OCI-LY1 (cell line): ENCODE measurements around the gene PRUNE1.

Experiments
- H2AFZ ChIP-seq: fragments of 200-600 bp; sonication (generic), shearing (Covaris generic); 2 replicates; pipeline ENCODE4 v1.6.0; 2014; ENCODE audit warnings: antibody characterized with exemption, mild to moderate bottlenecking, low read length
- H3F3A ChIP-seq: fragments of 200-600 bp; sonication (generic), shearing (Covaris generic); 2 replicates; pipeline ENCODE4 v1.6.0; 2014; ENCODE audit warnings: mild to moderate bottlenecking, antibody characterized with exemption, low read length, moderate library complexity; ENCODE audit not compliant: insufficient read depth
- H3K27ac ChIP-seq: fragments of 200-600 bp; sonication (generic); 2 replicates; pipeline ENCODE4 v1.5.1; 2014; ENCODE audit warnings: low read length, mixed run types, mild to moderate bottlenecking, low read depth; ENCODE audit not compliant: poor library complexity, severe bottlenecking
- H3K27me3 ChIP-seq: fragments of 200-600 bp; sonication (generic); 2 replicates; pipeline ENCODE4 v1.6.0; 2014; ENCODE audit warnings: antibody characterized with exemption, mild to moderate bottlenecking, low read length, moderate library complexity; ENCODE audit not compliant: insufficient read depth
- H3K36me3 ChIP-seq: fragments of 200-600 bp; sonication (generic); 2 replicates; pipeline ENCODE4 v1.6.1; 2014; ENCODE audit warnings: mild to moderate bottlenecking, antibody characterized with exemption, low read length, moderate library complexity, mixed read lengths; ENCODE audit not compliant: insufficient read depth
- H3K4me1 ChIP-seq: fragments of 200-600 bp; sonication (generic); 2 replicates; pipeline ENCODE4 v1.5.1; 2014; ENCODE audit warnings: mild to moderate bottlenecking, low read length, moderate library complexity; ENCODE audit not compliant: insufficient read depth, severe bottlenecking
- H3K4me2 ChIP-seq: fragments of 200-600 bp; sonication (generic), shearing (Covaris generic); 2 replicates; pipeline ENCODE4 v1.6.1; 2014; ENCODE audit warnings: low read length
- H3K4me3 ChIP-seq: fragments of 200-600 bp; sonication (generic); 2 replicates; pipeline ENCODE4 v1.5.1; 2014; ENCODE audit warnings: low read length, low read depth, mild to moderate bottlenecking, mixed read lengths; ENCODE audit not compliant: poor library complexity, severe bottlenecking
- H3K79me2 ChIP-seq: fragments of 200-600 bp; shearing (Covaris generic); 2 replicates; pipeline ENCODE4 v1.6.1; 2016; ENCODE audit warnings: mixed run types, low read length, mixed read lengths; ENCODE audit not compliant: insufficient read depth
- H3K9ac ChIP-seq: fragments of 200-600 bp; sonication (generic), shearing (Covaris generic); 2 replicates; pipeline ENCODE4 v1.6.1; 2014; ENCODE audit warnings: mild to moderate bottlenecking, low read length, mixed read lengths
- H3K9me2 ChIP-seq: fragments of 200-600 bp; sonication (generic), shearing (Covaris generic); 2 replicates; pipeline ENCODE4 v1.6.1; 2014; ENCODE audit warnings: low read depth, mild to moderate bottlenecking, low read length, mixed read lengths
- H3K9me3 ChIP-seq: fragments of 200-600 bp; shearing (Covaris generic); 2 replicates; pipeline ENCODE4 v1.6.1; 2014; ENCODE audit warnings: low read length, mixed read lengths
- H4K20me1 ChIP-seq: fragments of 200-600 bp; sonication (generic), shearing (Covaris generic); 2 replicates; pipeline ENCODE4 v1.6.0; 2016; ENCODE audit warnings: mild to moderate bottlenecking, low read length; ENCODE audit not compliant: insufficient read depth
- EZH2 ChIP-seq: fragments of 200-600 bp; sonication (generic), shearing (Covaris generic); IDR thresholded peaks from 2 replicates; pipeline ENCODE4 v1.8.0; 2017; ENCODE audit warnings: borderline replicate concordance, mixed run types, mild to moderate bottlenecking, antibody characterized with exemption, low read length, moderate library complexity, mixed read lengths
- TF ChIP-seq, protein P1 (sequence below): fragments of 200-600 bp; sonication (generic), shearing (Covaris generic); IDR thresholded peaks from 2 replicates; pipeline ENCODE4 v1.5.1; 2017; ENCODE audit warnings: mild to moderate bottlenecking, antibody characterized with exemption, low read length, moderate library complexity, mixed read lengths

The PRUNE1 gene

DNA sequence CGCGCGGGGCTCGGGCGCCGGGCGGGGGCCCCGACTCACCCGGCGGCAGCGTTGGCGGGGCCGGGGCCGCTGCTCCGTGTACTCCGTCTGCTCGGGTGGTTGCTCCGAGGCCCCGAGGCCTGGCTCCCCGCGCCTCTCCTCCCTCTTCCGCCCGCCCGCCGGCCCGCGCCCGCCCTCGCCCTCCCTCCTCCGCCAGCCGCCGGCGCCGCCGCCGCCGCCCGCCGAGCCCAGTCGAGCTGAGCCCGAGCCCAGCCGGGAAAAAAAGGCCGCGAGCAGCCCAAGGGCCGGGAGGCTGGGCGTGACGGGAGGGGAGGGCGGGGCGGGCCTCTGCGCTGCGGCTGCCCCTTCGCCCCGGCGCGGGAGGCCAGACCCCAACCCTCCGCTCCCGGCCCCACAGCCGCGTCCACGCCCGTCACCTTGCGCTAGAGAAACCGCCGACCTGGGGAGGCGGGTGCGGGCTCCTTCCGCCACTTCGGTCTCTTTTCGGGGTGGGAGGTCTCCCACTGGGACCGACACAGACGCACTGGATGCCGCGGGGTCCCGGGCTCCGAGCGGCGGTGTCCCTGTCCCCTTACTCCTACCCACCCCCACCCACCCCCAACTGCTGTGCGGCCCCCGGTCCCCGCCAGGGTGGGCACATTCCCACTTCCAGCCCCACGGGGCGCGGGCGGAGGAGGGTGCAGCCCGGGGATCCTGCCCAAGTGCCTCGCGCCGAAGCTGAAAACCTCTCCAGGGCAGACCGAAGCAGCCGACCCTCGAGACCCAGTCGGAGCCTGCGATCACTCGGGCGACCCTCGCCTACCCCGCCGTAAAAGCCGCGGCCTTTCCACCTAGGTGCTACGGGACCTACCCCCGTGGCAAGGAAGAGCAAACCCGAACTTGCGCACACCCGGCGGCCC is 33.4 kb upstream of the PRUNE1 start, which contains the start of gene CERS2:
Gene CERS2 (minus strand): TSS at position 256 of the 899 bp plus-strand sequence. CDS start 5,745 bp downstream, outside the sequence.
- peaks cover 23% of the 10 kb centered on the region for H3K79me2 ChIP-seq
- H3K4me2 ChIP-seq: peak within 1 kb of the TSS; percentile 87
- no peak for TF ChIP-seq EZH2
- TF ChIP-seq, protein P1, sequence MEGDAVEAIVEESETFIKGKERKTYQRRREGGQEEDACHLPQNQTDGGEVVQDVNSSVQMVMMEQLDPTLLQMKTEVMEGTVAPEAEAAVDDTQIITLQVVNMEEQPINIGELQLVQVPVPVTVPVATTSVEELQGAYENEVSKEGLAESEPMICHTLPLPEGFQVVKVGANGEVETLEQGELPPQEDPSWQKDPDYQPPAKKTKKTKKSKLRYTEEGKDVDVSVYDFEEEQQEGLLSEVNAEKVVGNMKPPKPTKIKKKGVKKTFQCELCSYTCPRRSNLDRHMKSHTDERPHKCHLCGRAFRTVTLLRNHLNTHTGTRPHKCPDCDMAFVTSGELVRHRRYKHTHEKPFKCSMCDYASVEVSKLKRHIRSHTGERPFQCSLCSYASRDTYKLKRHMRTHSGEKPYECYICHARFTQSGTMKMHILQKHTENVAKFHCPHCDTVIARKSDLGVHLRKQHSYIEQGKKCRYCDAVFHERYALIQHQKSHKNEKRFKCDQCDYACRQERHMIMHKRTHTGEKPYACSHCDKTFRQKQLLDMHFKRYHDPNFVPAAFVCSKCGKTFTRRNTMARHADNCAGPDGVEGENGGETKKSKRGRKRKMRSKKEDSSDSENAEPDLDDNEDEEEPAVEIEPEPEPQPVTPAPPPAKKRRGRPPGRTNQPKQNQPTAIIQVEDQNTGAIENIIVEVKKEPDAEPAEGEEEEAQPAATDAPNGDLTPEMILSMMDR: no peak
- no peaks in the 10 kb centered on the region for H3K9me3 ChIP-seq
- H3K9me2 ChIP-seq: no peaks in the 10 kb centered on the region
- no peaks in the 10 kb centered on the region for H3K36me3 ChIP-seq
- no peaks in the 10 kb centered on the region; the same call in 1 of the 2 replicates for H3K27me3 ChIP-seq
- peak within 1 kb of the TSS; percentile 88 for H3K9ac ChIP-seq
- peaks cover 50% of the 10 kb centered on the region for H3K4me1 ChIP-seq
- peak within 1 kb of the TSS; percentile 88 for H3K4me3 ChIP-seq
- H3F3A ChIP-seq: no peaks in the 10 kb centered on the region; the same call in 1 of the 2 replicates
- H2AFZ ChIP-seq: no peak within 1 kb of the TSS
- no peaks in the 10 kb centered on the region for H4K20me1 ChIP-seq
- H3K27ac ChIP-seq: peak within 1 kb of the TSS; percentile 76

DNA sequence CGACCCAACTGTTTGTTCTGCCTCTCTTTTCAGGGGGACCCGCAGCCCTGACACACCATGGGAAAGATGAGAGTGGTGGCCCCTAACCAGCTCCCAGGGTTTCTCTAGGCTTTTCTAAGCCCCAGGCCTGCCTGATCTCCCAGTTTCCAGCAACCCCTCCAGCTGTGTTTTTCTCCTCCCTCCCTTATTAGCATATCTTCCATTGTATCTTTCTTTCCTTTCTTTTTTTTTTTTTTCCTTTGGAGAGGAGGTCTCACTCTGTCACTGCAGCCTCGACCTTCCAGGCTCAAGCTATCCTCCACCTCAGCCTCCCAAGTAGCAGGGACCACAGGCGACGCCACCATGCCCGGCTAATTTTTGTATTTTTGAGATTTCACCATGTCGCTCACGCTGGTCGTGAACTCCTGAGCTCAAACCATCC is 31.8 kb upstream of the PRUNE1 start:
- TF ChIP-seq, protein P1: no peak
- no peak for TF ChIP-seq EZH2
- no peak overlapping the region for H3K4me2 ChIP-seq
- no peak overlapping the region for H3K9ac ChIP-seq
- peaks cover 23% of the 10 kb centered on the region for H3K79me2 ChIP-seq
- H3K4me3 ChIP-seq: no peak overlapping the region
- H2AFZ ChIP-seq: no peak overlapping the region
- H3K27me3 ChIP-seq: no peaks in the 10 kb centered on the region; the same call in 1 of the 2 replicates
- H3K9me2 ChIP-seq: no peaks in the 10 kb centered on the region
- H3K27ac ChIP-seq: no peak overlapping the region
- no peaks in the 10 kb centered on the region; the same call in 1 of the 2 replicates for H3F3A ChIP-seq
- H3K4me1 ChIP-seq: peaks cover 47% of the 10 kb centered on the region
- H4K20me1 ChIP-seq: no peaks in the 10 kb centered on the region
- H3K9me3 ChIP-seq: no peaks in the 10 kb centered on the region
- no peaks in the 10 kb centered on the region for H3K36me3 ChIP-seq

DNA sequence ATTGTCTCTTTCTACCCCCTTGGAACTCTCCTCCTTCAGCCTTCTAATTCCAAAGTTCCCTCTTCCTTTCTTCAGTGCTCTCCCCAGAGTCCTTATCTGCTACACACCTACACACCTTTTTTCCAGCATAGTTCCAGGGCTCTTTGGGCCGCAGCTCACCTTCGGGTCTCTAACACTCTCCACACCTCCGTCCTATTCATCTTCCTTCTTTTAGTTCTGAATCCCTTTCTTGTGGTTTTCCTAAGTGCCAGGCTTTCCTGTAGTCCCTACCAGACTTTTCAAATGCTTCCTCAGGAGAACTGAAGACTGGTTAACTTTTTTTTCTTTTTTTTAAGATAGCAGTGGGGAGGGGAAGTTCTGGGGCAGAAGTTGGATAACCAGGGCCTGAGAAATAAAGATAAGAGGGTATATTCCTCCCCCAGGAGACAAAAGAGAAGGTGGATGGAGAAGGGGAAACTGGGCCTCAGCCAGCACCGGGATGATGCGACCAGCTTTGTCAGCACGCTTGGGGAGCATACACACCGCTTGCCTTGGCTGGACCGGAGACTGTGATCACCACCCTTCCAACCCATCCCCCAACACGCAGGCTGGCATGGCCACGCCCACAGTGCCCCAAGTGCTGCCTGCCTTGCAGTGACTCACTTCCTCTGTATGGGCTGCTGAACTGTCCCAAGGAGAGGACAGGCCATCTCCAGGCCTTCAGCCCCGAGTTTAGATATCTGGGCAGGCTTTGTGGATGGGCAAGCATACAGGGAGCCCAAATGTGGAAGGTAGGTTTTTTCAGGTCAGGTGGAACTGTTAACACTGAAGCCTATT is 31.2 kb upstream of the PRUNE1 start:
- Histone ChIP-seq H3F3A (no peaks in the 10 kb centered on the region; the same call in 1 of the 2 replicates), H2AFZ (no peak overlapping the region), H3K27ac (no peak overlapping the region), H4K20me1 (no peaks in the 10 kb centered on the region), H3K9me2 (no peaks in the 10 kb centered on the region), H3K4me3 (no peak overlapping the region), H3K36me3 (no peaks in the 10 kb centered on the region), H3K79me2 (peaks cover 16% of the 10 kb centered on the region), H3K27me3 (no peaks in the 10 kb centered on the region; the same call in 1 of the 2 replicates), H3K9ac (no peak overlapping the region), H3K4me1 (peaks cover 41% of the 10 kb centered on the region), H3K4me2 (peak overlapping the region; percentile 35; the same call in 1 of the 2 replicates), H3K9me3 (no peaks in the 10 kb centered on the region)
- TF ChIP-seq EZH2: no peak
